SIG-M5 (cell line): ENCODE results near the gene SERPINA7.
"Not testable (repeated sequence)": the region's sequence is repeated elsewhere in the genome, so short reads cannot be mapped to it uniquely, and the experiment has no call there.

Experiments
- DNase-seq: peaks from one replicate; lab custom pipeline; 2025; lab: John Stamatoyannopoulos, UW

SERPINA7 gene, protein sequence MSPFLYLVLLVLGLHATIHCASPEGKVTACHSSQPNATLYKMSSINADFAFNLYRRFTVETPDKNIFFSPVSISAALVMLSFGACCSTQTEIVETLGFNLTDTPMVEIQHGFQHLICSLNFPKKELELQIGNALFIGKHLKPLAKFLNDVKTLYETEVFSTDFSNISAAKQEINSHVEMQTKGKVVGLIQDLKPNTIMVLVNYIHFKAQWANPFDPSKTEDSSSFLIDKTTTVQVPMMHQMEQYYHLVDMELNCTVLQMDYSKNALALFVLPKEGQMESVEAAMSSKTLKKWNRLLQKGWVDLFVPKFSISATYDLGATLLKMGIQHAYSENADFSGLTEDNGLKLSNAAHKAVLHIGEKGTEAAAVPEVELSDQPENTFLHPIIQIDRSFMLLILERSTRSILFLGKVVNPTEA

DNA sequence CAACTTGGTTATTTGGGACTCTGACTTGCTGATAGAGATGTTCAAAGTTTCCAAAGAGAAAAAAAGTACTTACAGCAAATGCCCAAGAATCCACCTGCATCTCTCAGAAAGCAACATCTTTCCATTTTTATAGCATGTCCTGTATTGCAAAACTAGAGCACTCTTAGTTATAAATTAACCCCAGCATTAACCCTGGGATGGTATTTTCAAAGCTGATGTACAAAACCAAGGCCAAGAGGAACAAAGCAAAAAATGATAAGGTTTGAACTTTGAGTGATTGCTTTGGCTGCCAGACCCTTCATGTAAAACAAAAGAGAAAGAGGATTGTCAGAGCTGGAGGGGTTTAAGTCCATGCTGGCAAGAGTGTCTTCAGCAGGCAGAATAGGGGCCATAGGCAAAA is at the start of gene SERPINA7:
SERPINA7 (minus strand) TSS at position 103 of the 400 bp plus-strand sequence. CDS start 1,669 bp downstream, outside the sequence.
- DNase-seq = no peak

DNA sequence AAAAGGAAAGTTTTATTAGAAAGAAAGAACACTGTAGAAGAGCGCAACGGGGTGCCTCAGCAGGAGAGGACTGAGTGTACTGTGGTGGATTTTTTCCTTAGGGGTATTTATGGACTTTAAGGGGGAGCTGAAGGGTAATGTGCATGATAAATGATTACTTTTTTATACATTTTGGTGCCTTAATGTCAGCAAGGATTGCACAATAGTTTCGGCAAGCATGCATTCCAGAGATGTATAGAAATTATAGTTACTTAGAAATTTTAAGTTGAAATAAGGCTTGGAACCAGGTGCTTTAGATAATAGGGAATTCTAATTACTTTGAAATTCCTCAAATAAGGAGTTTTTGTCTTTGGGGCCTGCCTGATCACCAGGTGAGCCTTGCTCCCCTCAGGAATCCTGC is 30.5 kb upstream of the SERPINA7 start:
- no peak for DNase-seq

DNA sequence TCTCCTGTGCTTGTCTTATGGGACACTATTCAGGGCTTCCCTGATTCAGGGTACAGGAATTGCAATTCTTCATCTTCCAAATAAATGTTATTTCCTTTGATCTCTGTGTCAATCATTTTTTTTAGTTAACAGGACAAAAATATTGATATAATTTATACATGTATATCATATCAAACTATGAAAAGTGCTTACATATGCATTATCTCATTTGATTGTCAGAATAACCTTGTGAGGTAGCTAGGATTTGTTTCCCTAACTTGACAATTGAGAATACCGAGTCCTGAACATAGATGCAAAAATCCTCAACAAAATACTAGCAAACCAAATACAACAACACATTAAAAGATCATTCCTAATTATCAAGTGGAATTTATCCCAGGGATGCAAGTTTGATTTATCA is 11.5 kb upstream of the SERPINA7 start:
- DNase-seq = no peak

DNA sequence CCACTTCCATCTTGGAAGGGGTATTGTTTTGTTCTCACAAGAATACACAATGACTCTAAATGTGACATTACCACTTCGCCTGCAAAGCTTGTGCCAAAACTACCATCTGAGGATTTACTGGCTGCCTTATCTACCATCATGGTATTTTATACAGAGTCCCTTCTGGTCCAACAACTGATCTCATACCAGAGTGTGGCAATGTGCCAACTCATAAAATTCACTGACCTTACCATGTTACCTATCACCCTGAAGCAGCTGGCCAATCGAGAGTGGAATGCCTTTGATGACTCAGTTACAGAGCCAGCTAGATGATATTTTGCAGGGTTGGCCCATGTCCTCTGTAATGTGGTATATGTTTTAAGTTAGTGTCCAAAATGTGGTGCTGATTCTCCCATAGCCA is 3.8 kb upstream of the SERPINA7 start:
- no peak for DNase-seq

DNA sequence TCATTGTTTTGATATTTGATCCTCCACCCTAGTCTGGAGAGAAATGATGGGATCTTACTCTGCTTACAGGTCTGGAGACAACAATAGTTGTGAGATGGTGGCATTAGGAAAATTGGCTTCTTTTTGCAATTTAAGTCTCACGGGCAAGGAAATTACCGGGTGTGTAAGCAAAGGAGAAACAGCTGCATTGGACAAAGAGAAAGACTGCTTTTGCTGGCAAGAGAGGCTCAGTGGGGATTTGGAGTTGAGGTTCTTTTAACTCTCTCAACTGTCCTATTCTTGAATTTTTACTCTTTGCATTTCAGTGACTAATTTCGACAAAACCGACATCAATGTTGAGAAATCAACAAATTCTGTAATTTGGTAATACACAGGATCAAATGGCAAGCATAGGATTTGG is 2.3 kb upstream of the SERPINA7 start:
- no peak for DNase-seq

DNA sequence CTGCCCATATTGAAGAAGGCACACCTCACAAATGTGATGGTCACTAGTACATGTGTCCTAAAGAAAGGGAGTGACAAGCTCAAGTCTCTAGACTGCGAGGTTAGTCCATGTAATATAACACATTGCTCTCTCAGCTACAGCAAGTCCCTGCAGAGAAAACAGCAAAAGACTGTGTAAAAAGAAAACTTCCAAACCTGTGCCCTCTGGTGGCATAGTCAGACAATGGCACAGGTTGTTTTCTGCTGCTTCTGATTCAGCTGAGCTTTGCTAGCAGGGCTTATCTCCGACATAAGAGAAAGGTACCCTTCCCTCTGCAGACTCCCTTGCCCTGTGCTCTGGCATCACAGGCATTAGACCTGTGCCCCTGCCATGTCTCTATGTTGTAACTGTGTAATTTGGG is 1.4 kb upstream of the SERPINA7 start:
- DNase-seq = no peak

DNA sequence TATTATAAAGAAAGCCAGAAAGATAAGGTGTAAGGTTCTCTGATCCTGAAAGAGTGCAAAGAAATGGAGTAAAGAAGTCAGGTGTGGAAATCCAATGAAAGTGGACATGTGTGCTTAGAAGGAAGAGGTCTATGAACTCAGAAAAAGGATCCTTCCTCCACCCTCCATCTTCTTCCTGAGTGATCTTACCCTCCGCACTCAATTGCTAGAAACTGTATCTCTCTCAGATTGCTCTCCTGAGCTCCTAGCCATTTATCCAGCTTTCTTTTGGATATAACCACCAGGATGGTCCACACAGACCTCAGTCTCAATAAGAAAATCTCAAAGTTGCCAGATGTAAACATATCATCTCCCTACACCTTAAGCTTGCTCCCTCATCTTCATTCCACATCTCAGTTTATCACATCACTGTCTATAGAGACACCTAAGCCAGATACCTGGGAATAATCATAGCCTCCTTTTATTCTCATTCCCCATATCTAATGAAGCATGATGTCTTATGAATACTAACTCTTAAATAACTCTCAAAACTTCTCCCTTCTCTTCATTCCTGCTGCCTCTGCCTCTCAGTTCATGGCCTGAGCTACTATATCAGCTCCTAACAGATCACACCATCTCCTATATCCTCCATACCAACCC is 573 bp downstream of the SERPINA7 start:
- no peak for DNase-seq

DNA sequence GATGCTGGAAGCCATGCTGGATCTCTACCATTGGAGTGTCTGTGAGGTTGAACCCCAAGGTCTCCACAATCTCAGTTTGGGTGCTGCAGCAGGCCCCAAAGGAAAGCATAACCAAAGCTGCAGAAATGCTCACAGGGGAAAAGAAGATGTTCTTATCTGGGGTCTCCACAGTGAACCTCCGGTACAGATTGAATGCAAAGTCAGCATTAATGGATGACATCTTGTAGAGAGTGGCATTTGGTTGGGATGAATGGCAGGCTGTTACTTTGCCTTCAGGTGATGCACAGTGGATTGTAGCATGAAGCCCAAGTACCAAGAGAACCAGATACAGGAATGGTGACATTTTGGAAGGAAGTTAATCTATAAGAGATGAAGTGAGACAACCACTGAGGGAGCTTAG is 1.8 kb downstream of the SERPINA7 start:
- no peak for DNase-seq

DNA sequence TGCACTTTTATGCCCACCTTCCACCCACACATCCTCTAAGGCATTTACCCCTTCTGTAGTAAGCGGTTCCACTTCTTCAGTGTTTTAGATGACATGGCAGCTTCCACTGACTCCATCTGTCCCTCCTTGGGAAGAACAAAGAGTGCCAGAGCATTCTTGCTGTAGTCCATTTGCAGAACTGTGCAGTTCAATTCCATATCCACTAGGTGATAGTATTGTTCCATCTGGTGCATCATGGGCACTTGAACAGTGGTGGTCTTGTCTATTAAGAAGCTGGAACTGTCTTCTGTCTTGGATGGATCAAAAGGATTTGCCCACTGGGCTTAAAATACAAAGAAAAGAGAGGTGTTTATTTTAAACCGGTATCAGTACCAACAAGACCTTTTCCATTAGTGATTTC is 3.5 kb downstream of the SERPINA7 start:
- no peak for DNase-seq

DNA sequence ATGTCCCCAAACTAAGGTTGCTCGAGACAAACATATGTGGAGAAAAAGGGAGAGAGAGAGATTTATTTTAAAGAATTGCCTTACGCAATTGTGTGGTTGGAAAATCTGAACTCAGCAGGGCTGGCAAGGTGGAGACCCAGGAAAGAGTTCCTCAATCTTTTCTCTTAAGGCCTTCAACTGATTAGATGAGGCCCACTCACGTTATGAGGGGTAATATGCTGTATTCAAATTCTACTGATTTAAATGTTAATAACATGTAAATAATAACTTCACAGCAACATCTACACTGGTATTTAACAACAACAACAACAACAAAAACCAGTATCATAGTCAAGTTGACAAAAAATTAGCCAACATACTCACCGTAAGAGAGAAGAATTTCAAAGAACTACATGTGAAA is 14.6 kb downstream of the SERPINA7 start:
- DNase-seq = no peak

DNA sequence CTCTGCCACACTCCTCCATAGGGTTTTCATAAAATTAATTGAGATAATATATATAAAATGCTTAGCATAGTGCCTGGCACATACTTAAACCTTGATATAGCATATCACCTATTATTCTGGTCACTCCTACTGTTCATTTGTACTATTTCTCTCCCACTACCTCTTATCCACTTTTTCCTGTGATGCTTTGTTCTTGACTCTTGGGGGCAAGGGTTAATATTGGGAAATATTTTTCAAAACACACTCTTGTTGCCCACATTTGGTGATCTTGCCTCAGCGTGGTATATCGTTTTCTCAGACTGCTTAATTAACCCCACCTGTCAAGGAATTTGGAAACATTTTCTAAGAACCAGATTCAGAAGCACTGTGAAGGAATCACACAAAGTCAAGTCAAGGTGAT is 16.3 kb downstream of the SERPINA7 start:
- DNase-seq = no peak

DNA sequence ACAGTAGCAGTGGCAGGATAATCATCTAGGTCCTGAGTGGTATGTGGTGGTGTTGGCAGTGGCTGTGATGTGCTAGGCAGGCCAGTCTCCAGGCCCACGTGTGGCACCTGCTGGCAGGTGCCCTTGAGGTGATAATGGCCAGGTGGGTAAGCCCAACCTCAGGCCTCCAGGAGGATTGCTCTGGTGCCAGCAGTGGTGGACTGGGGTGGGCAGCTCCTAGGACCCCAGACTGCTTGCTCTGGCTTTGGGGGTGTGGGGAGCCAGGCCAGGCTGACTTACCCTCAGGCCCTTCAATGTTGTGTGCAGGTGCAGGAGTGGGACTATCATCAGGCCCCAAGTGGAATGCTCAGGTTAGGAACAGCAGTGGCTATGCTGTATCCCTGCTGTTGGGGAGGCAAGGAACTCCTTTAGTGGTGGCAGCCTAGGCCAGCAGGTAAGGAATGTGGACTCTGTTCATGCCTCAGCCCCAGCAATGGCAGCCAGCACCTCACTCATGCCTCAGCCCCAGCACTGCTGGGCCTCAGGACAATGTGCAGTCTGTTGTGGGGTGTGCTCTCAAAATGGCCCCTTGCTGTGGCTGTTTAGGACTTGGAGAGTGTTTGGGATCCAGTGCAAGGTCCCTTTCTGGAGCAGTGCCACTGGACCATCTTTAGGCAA is 24.3 kb downstream of the SERPINA7 start:
- no peak for DNase-seq

DNA sequence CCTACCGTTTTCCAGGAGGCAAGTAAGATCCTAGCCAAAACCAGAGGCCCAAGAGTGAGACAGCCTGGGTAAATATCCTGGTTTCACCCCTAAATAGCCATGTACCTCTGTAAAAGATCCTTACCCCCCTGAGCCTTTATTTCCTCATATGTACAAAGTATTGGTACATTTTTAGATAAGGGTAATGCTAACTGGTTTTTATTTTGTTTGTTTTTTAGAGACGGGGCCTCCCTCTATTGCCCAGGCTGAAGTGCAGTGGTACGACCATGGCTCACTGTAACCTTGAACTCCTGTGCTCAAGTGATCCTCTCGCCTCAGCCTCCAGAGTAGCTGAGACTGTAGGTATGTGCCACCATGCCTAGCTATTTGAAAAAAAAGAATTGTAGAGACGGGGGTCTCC is 29.4 kb downstream of the SERPINA7 start:
- no peak for DNase-seq

DNA sequence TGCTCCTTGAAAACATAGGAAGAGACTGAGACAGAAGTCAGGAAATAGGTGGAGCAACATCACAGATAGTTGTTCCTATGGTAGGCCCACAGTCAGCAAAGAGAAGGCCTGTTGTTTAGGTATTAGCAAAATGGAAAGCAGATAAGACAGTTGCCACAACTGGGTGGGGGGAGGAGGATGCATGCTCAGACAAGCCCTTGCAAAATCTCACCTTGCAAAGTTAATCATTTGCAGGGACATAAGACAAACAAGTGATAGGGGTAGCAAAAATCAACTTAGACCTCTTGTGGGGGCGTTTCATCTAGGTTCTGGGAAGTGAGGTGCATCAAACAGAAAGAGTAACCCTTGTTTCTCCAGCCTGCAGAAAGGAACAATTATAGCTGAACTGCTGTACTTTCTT is 30.7 kb downstream of the SERPINA7 start:
- DNase-seq = no peak

DNA sequence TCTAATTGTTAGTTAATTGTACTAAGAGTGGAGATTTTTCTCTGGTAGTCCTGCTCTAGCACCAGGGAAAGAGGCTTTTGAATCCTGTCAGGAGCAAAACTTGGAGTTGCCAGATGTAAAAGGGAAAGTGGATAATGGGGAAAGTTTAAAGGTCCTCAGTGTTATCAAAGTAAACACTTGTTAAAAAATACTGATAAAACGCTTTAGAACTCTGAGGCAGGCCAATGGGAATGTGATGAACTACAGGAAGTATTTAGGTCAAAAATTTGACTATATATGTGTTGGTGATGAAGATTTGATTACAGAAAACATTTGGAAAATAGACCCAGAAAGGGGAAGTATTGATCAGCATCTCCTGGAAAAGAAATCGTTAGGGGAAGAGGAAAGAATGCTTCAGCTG is 32.8 kb downstream of the SERPINA7 start:
- DNase-seq = no peak

DNA sequence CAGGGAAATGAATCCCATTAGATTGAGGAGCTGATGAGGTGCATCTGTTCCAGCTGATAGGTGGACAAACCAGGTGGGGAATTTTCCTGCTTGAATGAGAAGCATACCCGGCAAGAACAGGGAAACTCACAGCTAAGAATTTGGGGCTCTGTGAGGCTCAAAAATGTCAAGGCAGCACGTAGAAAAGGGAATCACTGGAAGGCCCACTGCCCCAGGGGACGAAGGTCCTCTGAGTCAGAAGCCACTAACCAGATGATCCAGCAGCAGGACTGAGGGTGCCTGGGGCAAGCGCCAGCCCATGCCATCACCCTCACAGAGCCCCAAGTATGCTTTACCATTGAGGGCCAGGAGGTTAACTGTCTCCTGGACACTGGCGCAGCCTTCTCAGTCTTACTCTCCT is 37.9 kb downstream of the SERPINA7 start:
- DNase-seq = not testable (repeated sequence)

DNA sequence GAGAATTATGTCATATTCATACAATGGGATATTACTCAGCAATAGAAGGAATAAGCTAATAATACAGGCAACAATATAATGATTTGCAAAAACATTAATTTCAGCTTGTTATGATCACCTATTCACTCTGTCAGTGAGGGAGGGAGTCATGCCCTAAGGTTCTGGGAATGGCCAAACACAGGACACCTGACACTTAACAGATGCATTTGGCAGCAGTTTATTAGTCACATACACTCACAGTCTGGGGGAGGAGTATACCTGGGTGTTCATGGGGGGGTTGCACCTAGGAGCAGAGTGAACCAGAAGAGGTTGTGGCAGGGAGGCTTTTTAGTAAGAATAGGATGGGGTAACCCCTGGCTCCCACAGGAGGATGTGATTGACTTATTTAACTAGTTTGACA is 38.3 kb downstream of the SERPINA7 start:
- DNase-seq = no peak

DNA sequence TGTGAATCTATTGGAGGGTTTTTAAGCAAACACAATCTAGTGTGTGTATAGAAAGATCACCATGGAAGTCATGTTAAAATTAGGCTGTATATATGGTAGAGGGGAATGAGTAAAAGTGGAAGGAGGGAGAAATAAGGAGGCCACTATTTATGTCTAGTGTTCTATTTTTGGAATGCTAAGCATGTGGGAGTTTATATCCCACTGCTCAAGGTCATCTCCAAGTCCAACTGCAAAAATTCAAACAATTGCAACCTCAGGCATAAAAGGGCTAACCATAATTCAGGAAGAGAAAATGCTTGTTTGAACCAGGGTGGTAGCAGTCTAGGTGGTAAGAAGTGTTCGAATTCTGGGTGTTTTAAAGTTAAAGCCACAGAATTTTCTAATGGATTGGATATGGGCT is 39.2 kb downstream of the SERPINA7 start:
- no peak for DNase-seq

DNA sequence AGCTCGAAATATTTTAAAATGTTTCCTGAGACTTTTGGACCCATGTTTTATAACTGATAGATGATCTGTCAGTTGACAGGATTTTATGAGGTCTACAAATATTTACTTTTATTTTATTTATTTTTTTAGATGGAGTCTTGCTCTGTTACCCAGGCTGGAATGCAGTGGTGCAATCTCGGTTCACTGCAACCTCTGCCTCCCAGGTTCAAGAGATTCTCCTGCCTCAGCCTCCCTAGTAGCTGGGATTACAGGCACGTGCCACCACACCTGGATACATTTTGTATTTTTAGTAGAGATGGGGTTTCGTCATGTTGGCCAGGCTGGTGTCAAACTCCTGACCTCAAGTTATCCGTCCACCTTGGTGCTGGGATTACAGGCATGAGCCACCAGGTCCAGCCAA is 50.0 kb downstream of the SERPINA7 start:
- DNase-seq = not testable (repeated sequence)
